Vagina (tissue), 2 donors: ENCODE data around the gene COPB2.

Experiments used
- CTCF ChIP-seq, 3 experiments: fragments of 450-650 bp in 2 of 3; fragments of 200-600 bp in 1 of 3; sonication (generic) in 1 of 3; IDR thresholded peaks; one replicate each; pipeline ENCODE4 v1.5.1; 2017 to 2019; ENCODE audit warnings: antibody characterized with exemption in 3 of 3, mild to moderate bottlenecking in 2 of 3, moderate library complexity in 2 of 3
- POLR2A ChIP-seq, 2 donors: fragments of 450-650 bp; IDR thresholded peaks; one replicate each; pipeline ENCODE4 v1.6.1; 2017; ENCODE audit warnings: antibody characterized with exemption in 2 of 2, mild to moderate bottlenecking in 2 of 2, moderate library complexity in 2 of 2
- POLR2AphosphoS5 ChIP-seq, 2 donors: sonication (generic); formaldehyde crosslinking; IDR thresholded peaks; one replicate each; pipeline ENCODE4 v1.9.0; 2017; ENCODE audit warnings: antibody characterized with exemption in 2 of 2, mild to moderate bottlenecking in 2 of 2, low read depth in 1 of 2; ENCODE audit not compliant: insufficient read depth in 1 of 2

- TF ChIP-seq POLR2A (IDR thresholded peaks at IDR 0.05) = no peak
- TF ChIP-seq POLR2AphosphoS5 (IDR thresholded peaks at IDR 0.05; ENCODE audit: insufficient read depth in 1 of 2, low read depth in 1 of 2) = no peak
- no peak for TF ChIP-seq CTCF (IDR thresholded peaks at IDR 0.05)
These were observed 63.9 kb downstream of the COPB2 start for GRCh38 chr3:139325551-139325950.
